GM12865 (cell line): ENCODE data around the gene TBXA2R.
"Not testable (repeated sequence)": the region's sequence is repeated elsewhere in the genome, so short reads cannot be mapped to it uniquely, and the experiment has no call there.

ENCODE experiments used
- DNase-seq: peaks from one replicate; pipeline ENCODE4 v3.0.0; 2010; ENCODE audit warnings: low read depth
- H3K4me3 ChIP-seq: 2 replicates; pipeline ENCODE4 v1.5.1; 2011; ENCODE audit warnings: mild to moderate bottlenecking, low read depth, low read length, control low read depth
- CTCF ChIP-seq: IDR thresholded peaks from 2 replicates; pipeline ENCODE4 v1.5.1; 2011; ENCODE audit warnings: low read length, control low read depth, low read depth, inconsistent platforms; ENCODE audit not compliant: insufficient read depth; ENCODE audit errors: missing control alignments

The TBXA2R gene

GRCh38 chr19:3651684-3652083, 45.0 kb upstream of the TBXA2R start:
- DNase-seq, result no peak
- H3K4me3 ChIP-seq, result no peak overlapping the region
- no peak for TF ChIP-seq CTCF

- H3K4me3 ChIP-seq, result no peak overlapping the region
- DNase-seq, result no peak
- no peak for TF ChIP-seq CTCF
These were observed 43.2 kb upstream of the TBXA2R start for GRCh38 chr19:3649888-3650287.

- TF ChIP-seq CTCF, result no peak
- no peak overlapping the region for H3K4me3 ChIP-seq
- DNase-seq, result no peak
These were observed 41.6 kb upstream of the TBXA2R start for GRCh38 chr19:3648037-3648905.

- not testable (repeated sequence) for H3K4me3 ChIP-seq, DNase-seq
These were observed 40.4 kb upstream of the TBXA2R start for GRCh38 chr19:3647102-3647501.

- DNase-seq, result no peak
These were observed 39.8 kb upstream of the TBXA2R start for GRCh38 chr19:3646336-3647092.

GRCh38 chr19:3645726-3646125, 39.1 kb upstream of the TBXA2R start:
- TF ChIP-seq CTCF, result no peak
- H3K4me3 ChIP-seq, result no peak overlapping the region
- DNase-seq, result no peak

More at GRCh38 chr19:3646336-3647092, 39.8 kb upstream of the TBXA2R start:
- TF ChIP-seq CTCF, result no peak
- no peak overlapping the region for H3K4me3 ChIP-seq

GRCh38 chr19:3645067-3645396, 38.4 kb upstream of the TBXA2R start:
- no peak overlapping the region for H3K4me3 ChIP-seq
- no peak for TF ChIP-seq CTCF
- DNase-seq, result no peak
